ENCODE results near the gene FCN1.

Gene FCN1

GRCh38 chr9:134943411-134943810 is 25.7 kb upstream of the FCN1 start:
- no peak for DNase-seq (ENCODE audit: low read depth)
- no peak overlapping the region for H3K4me3 ChIP-seq (ENCODE audit: low read depth, low read length)
- TF ChIP-seq MAX (IDR thresholded peaks at IDR 0.05; ENCODE audit: low read depth, low read length): no peak
- TF ChIP-seq MYC (IDR thresholded peaks at IDR 0.05; ENCODE audit: low read depth, low read length): no peak
- no peak for TF ChIP-seq CTCF (IDR thresholded peaks at IDR 0.05; ENCODE audit: low read depth, low read length)
- no peak for TF ChIP-seq POLR2A (IDR thresholded peaks at IDR 0.05; ENCODE audit: extremely low read depth, insufficient read length)

DNA sequence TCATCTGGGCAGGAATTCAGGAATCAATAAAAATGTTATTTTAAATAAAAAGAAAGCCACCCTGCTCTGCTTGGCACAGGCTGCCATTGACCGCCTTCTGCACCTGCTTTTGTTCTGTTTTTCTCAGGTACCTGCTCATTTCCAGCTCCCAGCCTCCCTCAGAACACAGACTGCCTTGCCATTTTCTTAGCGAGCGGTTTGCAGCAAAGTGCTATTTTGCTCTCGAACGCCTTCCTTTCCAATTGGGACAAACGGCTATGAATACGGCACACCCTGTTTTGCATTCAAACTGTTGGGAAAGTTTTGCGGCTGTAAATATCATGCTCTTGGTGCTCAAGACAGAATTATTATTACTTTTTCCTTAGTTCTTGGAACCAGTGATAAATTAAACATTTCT is 25.1 kb upstream of the FCN1 start:
- TF ChIP-seq POLR2A (IDR thresholded peaks at IDR 0.05; ENCODE audit: extremely low read depth, insufficient read length) (no peak), MYC (IDR thresholded peaks at IDR 0.05; ENCODE audit: low read depth, low read length) (no peak), MAX (IDR thresholded peaks at IDR 0.05; ENCODE audit: low read depth, low read length) (no peak), CTCF (IDR thresholded peaks at IDR 0.05; ENCODE audit: low read depth, low read length) (no peak)
- H3K4me3 ChIP-seq (ENCODE audit: low read depth, low read length): no peak overlapping the region
- no peak for DNase-seq (ENCODE audit: low read depth)

DNA sequence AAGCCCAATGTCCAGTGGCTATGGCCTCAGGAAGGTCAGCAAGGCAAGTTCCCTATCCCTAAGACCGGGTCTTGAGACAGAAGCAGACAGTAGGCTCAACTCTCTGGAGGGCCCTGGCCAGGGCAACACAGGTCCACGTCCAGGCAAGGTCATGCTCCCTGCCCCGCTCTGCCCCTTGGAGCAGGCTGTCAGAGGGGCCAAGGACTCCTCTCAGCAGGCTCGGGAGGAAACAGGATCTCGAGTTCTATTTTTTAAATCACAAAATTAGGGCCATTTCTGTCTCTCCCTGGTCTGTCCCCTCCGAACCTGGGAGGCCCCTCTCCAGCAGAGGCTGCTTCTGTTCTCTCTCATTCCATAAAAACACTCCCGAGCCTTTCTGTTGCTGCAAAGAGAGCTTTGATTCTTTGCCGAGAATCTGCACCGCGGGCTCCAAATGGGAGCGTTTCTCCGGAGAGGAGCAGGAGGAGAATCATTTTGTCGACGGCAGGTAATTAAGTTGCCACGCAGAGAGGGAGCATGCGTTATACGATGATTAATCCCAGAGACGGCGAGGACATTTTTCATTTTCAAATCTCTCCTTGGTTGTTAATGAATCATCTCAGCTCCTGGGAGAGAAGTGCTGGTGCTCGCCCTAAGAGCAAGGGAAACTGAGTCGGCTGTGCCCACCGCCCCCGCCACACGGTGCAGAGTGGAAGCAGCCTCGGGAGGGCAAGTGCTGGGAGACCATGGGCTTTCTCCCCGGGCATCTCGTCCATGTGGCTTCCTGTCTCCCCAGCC is 24.5 kb upstream of the FCN1 start:
- no peak for TF ChIP-seq POLR2A (IDR thresholded peaks at IDR 0.05; ENCODE audit: extremely low read depth, insufficient read length)
- TF ChIP-seq CTCF (IDR thresholded peaks at IDR 0.05; ENCODE audit: low read depth, low read length): no peak
- TF ChIP-seq MYC (IDR thresholded peaks at IDR 0.05; ENCODE audit: low read depth, low read length): no peak
- TF ChIP-seq MAX (IDR thresholded peaks at IDR 0.05; ENCODE audit: low read depth, low read length): no peak
- DNase-seq (ENCODE audit: low read depth): no peak
- H3K4me3 ChIP-seq (ENCODE audit: low read depth, low read length): no peak overlapping the region

DNA sequence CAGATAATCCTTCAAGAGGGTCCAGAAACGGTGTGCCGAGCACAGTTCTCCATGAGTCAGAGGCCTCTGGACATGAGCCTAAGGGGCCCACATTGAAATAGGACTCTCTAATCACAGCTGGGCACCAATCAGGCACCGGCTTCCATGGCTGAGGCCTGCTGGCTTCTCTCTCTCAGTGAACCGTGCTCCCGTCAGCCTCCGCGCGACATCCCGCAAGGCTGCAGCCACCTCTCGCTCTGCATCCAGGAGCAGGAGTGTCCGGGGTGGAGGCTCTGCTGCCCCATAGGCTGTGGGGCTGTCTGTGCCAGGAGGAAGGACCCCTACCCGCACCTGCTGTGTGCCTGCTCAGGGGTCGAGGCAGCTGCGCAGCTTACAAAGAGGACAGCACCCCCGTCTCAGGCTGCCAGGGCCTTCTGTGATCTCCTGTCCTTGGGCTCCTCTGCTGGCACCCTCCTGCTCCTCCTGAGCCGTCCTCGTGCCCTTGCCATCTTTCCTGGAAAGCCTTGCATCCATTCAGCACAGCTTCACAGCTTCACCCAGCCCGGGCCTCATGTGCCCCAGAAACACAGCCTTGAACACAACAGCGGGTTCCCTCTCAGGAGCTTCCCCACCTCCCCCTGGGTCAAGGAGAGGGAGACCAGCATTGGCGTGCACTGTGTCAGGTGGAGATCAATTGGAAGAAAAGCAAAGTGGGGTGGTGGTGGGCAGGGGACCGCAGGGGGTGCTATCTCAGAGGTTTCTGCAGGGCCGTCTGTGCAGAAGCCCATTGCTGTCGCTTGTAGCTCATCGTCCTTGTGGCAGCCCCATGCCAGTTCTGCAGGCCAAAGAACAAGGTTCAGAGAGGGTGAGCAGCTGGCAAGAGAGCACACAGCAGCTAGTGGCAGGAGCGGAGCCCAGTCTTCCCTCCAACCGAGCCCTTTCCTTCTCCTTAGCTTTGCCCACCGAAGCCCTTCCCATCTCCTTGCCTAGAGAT is 22.8 kb upstream of the FCN1 start:
- no peak for TF ChIP-seq CTCF (IDR thresholded peaks at IDR 0.05; ENCODE audit: low read depth, low read length)
- no peak for TF ChIP-seq MAX (IDR thresholded peaks at IDR 0.05; ENCODE audit: low read depth, low read length)
- no peak for TF ChIP-seq POLR2A (IDR thresholded peaks at IDR 0.05; ENCODE audit: extremely low read depth, insufficient read length)
- no peak for TF ChIP-seq MYC (IDR thresholded peaks at IDR 0.05; ENCODE audit: low read depth, low read length)
- DNase-seq (ENCODE audit: low read depth): no peak
- H3K4me3 ChIP-seq (ENCODE audit: low read depth, low read length): no peak overlapping the region

DNA sequence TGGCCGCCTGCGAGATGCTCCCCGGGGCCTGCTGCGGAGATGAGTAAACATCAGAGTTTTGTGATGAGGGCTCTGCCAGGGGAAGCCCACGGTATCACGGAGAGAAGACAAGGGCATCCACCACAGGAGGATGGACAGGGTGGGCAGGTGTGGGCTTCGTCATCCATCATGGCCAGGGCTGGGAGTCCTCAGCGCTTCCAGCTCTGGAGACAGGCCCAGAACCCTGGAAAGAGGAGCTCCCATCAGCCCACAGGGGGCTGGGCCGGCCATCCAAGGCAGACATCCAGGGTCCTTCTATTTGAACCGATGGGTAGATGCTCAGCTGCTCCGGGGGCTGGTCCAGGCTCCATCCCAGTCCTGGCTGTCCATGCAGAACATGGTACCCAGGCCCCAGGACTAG is 22.1 kb upstream of the FCN1 start:
- no peak overlapping the region for H3K4me3 ChIP-seq (ENCODE audit: low read depth, low read length)
- no peak for DNase-seq (ENCODE audit: low read depth)
- TF ChIP-seq POLR2A (IDR thresholded peaks at IDR 0.05; ENCODE audit: extremely low read depth, insufficient read length) (no peak), MAX (IDR thresholded peaks at IDR 0.05; ENCODE audit: low read depth, low read length) (no peak), CTCF (IDR thresholded peaks at IDR 0.05; ENCODE audit: low read depth, low read length) (no peak), MYC (IDR thresholded peaks at IDR 0.05; ENCODE audit: low read depth, low read length) (no peak)

Measured in NB4 (cell line).